ENCODE data around the gene BNIPL. TPM values are rescaled to one million over a fixed set of nuclear protein-coding genes. Genes with fewer than 3 reads are reported as not detected.
A peak's percentile ranks its signal among the peaks of the same experiment; 100 is the strongest.

BNIPL gene
- total and polyA plus RNA-seq, 2 of the 4 experiments (the other 2 are of a cell fraction), result under 0.01 to 0.38 TPM

- TF ChIP-seq RFX5 (IDR thresholded peaks at IDR 0.05; ENCODE audit: low read depth, low read length), result no peak
- no peak for TF ChIP-seq CTCF (conservative IDR thresholded peaks at IDR 0.05; ENCODE audit: low read depth, low read length)
- TF ChIP-seq FOS (IDR thresholded peaks at IDR 0.05; ENCODE audit: low read depth, low read length), result no peak
- TF ChIP-seq CHD1 (IDR thresholded peaks at IDR 0.05; ENCODE audit: low read depth, low read length), result no peak
- no peak for TF ChIP-seq BHLHE40 (IDR thresholded peaks at IDR 0.05; ENCODE audit: low read depth, low read length)
- no peak for TF ChIP-seq MXI1 (IDR thresholded peaks at IDR 0.05; ENCODE audit: borderline replicate concordance, low read depth, low read length)
- TF ChIP-seq MAZ (IDR thresholded peaks at IDR 0.05; ENCODE audit: borderline replicate concordance, low read depth, low read length), result no peak
- TF ChIP-seq ELK1 (IDR thresholded peaks at IDR 0.05; ENCODE audit: borderline replicate concordance, low read depth, low read length), result no peak
- TF ChIP-seq SMC3 (IDR thresholded peaks at IDR 0.05; ENCODE audit: low read depth, low read length), result no peak
- TF ChIP-seq POLR2A (IDR thresholded peaks at IDR 0.05; ENCODE audit: low read depth, low read length), result no peak; the same call in 1 of the 2 replicates
- no peak for TF ChIP-seq RCOR1 (IDR thresholded peaks at IDR 0.05; ENCODE audit: insufficient replicate concordance, low read length)
- TF ChIP-seq CEBPB (IDR thresholded peaks at IDR 0.05; ENCODE audit: low read depth, low read length), result no peak
- no peak for TF ChIP-seq RAD21 (IDR thresholded peaks at IDR 0.05; ENCODE audit: low read length)
- no peak for TF ChIP-seq NFE2L2 (IDR thresholded peaks at IDR 0.05; ENCODE audit: low read depth, low read length)
- TF ChIP-seq MAFK (IDR thresholded peaks at IDR 0.05; ENCODE audit: low read depth, low read length), result no peak
- no peak for TF ChIP-seq USF2 (IDR thresholded peaks at IDR 0.05; ENCODE audit: low read depth, low read length)
These were observed 13.1 kb downstream of the BNIPL start for GRCh38 chr1:151049458-151049857.

More at GRCh38 chr1:151049458-151049857, 13.1 kb downstream of the BNIPL start:
- no peak overlapping the region for H3K56ac ChIP-seq (ENCODE audit: extremely low read depth, insufficient read depth, low read length)
- no peak overlapping the region for H3K4me3 ChIP-seq (ENCODE audit: insufficient read depth, low read depth, low read length)
- ChIA-PET CTCF (interaction anchor here (0.6 kb wide), 1 partner anchor 106 kb away, joined by 8 read pairs; no protein-coding TSS in a partner anchor), POLR2A (ENCODE audit: unreplicated experiment) (interaction anchor here (1.1 kb wide), 1 partner anchor 10 kb away, joined by 3 read pairs; the partner anchor contains the start of gene CDC42SE1)
- no peak overlapping the region for H3K4ac ChIP-seq (ENCODE audit: low read depth, low read length)
- H2AFZ ChIP-seq (replicated peaks; ENCODE audit: low read length, poor library complexity), result no peak overlapping the region
- H3K79me1 ChIP-seq (ENCODE audit: low read depth in 1 of 2, low read length in 2 of 2), result peaks cover 11 to 56% of the 10 kb centered on the region in 2 experiments; a peak in 3 of 4 replicates
- ATAC-seq (ENCODE audit: low read depth) (no peak), DNase-seq (no peak)
- no peaks in the 10 kb centered on the region for H3K27me3 ChIP-seq (ENCODE audit: control insufficient read depth, insufficient read depth, low read length)
- no peak overlapping the region for H4K8ac ChIP-seq (ENCODE audit: low read depth in 2 of 2, low read length in 2 of 2)
- WGBS, 2 experiments (ENCODE audit: extremely low coverage in 2 of 2, insufficient read length in 1 of 2), result 98% methylated on average over 4 of the region's 5 CpGs; no CpG with 5 or more reads in 1 of the 2 experiments
- H3K18ac ChIP-seq (ENCODE audit: low read depth, low read length), result no peak overlapping the region
- H4K20me1 ChIP-seq (ENCODE audit: insufficient read depth, low read length), result peaks cover 11% of the 10 kb centered on the region; the same call in 1 of the 2 replicates
- no peak overlapping the region for H3K27ac ChIP-seq (ENCODE audit: insufficient read depth, low read length)
- H3K14ac ChIP-seq (replicated peaks; ENCODE audit: low read depth, low read length), result no peak overlapping the region
- H2BK15ac ChIP-seq (ENCODE audit: low read depth, low read length), result no peak overlapping the region
- no peak overlapping the region for H4K5ac ChIP-seq (ENCODE audit: low read depth, low read length)
- H3K9me1 ChIP-seq (ENCODE audit: insufficient read depth, low read length), result peaks cover 7% of the 10 kb centered on the region; the same call in 1 of the 2 replicates
- in situ Hi-C loops (cut with MboI; ENCODE audit: low sequenced_read_pairs), result no loop called here
- intact Hi-C loops (cut with micrococcal nuclease), result no loop called here
- H3K23ac ChIP-seq (ENCODE audit: low read depth, low read length), result 0 out of 2 replicates have a peak overlapping the region, but pooled peaks have one; percentile 60
- H4K91ac ChIP-seq (ENCODE audit: insufficient read depth, low read depth, low read length), result no peak overlapping the region
- H2BK120ac ChIP-seq (ENCODE audit: low read depth, low read length), result no peak overlapping the region
- dilution Hi-C loops (cut with HindIII; ENCODE audit: low sequenced_read_pairs, unreplicated experiment), result no loop called here
- BruUV-seq (replicated peaks), result no TSS peak
- peaks cover 8% of the 10 kb centered on the region for H3K4me1 ChIP-seq (ENCODE audit: control insufficient read depth, insufficient read depth, low read length)
- H2AK5ac ChIP-seq (ENCODE audit: low read depth, low read length), result no peak overlapping the region
- no peak overlapping the region for H3K9ac ChIP-seq (ENCODE audit: low read depth, low read length)
- H2AK9ac ChIP-seq (replicated peaks; ENCODE audit: low read depth, low read length, poor library complexity), result no peak overlapping the region
- no peak overlapping the region for H2BK20ac ChIP-seq (ENCODE audit: low read depth, low read length)
- H3K4me2 ChIP-seq (ENCODE audit: low read depth, low read length), result no peak overlapping the region
- no peak overlapping the region for H2BK5ac ChIP-seq (ENCODE audit: low read depth, low read length, poor library complexity, severe bottlenecking)
- peaks cover 28% of the 10 kb centered on the region for H3K36me3 ChIP-seq (ENCODE audit: control insufficient read depth, insufficient read depth, low read length)
- H3K9me3 ChIP-seq (ENCODE audit: control insufficient read depth, insufficient read depth, low read length), result no peaks in the 10 kb centered on the region
